GM10266 (cell line): ENCODE results near the gene C18orf32.
"Not testable (repeated sequence)": the region's sequence is repeated elsewhere in the genome, so short reads cannot be mapped to it uniquely, and the experiment has no call there.

ENCODE experiments used
- DNase-seq: peaks from one replicate; pipeline ENCODE4 v3.0.0; 2012; ENCODE audit errors: extremely low spot score
- TF ChIP-seq, protein P1 (sequence below): IDR thresholded peaks from 2 replicates; pipeline ENCODE4 v1.5.1; 2012; ENCODE audit warnings: mild to moderate bottlenecking, low read depth; ENCODE audit not compliant: control insufficient read depth, insufficient read depth; ENCODE audit errors: missing control alignments

Gene C18orf32

DNA sequence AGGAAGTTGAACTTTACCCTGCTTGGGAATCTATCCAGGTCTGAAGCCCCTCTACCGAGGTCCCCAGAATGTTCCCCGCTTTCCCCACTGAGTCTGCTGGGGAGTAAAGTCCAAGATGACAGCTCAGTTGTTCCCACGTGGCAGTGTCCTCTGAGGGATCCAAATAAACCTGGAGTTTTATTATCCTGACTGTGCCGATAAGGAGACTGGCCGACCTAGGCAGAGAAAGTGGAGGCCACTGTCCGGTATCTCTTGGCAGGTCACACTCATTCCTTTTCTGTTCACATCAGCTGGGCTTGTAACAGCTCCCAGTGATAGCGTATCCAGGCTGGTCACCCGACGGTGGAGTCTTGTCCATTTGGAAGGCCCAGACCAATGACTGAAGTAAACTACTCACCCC lies 27.5 kb upstream of the C18orf32 start:
- TF ChIP-seq, protein P1, sequence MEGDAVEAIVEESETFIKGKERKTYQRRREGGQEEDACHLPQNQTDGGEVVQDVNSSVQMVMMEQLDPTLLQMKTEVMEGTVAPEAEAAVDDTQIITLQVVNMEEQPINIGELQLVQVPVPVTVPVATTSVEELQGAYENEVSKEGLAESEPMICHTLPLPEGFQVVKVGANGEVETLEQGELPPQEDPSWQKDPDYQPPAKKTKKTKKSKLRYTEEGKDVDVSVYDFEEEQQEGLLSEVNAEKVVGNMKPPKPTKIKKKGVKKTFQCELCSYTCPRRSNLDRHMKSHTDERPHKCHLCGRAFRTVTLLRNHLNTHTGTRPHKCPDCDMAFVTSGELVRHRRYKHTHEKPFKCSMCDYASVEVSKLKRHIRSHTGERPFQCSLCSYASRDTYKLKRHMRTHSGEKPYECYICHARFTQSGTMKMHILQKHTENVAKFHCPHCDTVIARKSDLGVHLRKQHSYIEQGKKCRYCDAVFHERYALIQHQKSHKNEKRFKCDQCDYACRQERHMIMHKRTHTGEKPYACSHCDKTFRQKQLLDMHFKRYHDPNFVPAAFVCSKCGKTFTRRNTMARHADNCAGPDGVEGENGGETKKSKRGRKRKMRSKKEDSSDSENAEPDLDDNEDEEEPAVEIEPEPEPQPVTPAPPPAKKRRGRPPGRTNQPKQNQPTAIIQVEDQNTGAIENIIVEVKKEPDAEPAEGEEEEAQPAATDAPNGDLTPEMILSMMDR, result no peak

DNA sequence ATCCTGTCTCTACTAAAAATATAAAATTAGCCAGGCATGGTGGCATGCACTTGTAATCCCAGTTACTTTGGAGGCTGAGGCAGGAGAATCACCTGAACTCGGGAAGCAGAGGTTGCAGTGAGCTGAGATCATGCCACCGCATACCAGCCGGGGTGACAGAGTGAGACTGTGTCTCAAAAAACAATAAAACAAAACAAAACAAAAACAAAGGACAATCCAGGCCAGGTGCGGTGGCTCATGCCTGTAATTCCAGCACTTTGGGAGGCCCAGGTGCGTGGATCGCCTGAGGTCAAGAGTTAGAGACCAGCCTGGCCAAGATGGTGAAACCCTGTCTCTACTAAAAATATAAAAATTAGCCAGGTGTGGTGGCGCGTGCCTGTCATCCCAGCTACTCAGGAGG lies 25.8 kb upstream of the C18orf32 start:
- not testable (repeated sequence) for DNase-seq

More for the DNA sequence above, 27.5 kb upstream of the C18orf32 start:
- DNase-seq, result no peak

DNA sequence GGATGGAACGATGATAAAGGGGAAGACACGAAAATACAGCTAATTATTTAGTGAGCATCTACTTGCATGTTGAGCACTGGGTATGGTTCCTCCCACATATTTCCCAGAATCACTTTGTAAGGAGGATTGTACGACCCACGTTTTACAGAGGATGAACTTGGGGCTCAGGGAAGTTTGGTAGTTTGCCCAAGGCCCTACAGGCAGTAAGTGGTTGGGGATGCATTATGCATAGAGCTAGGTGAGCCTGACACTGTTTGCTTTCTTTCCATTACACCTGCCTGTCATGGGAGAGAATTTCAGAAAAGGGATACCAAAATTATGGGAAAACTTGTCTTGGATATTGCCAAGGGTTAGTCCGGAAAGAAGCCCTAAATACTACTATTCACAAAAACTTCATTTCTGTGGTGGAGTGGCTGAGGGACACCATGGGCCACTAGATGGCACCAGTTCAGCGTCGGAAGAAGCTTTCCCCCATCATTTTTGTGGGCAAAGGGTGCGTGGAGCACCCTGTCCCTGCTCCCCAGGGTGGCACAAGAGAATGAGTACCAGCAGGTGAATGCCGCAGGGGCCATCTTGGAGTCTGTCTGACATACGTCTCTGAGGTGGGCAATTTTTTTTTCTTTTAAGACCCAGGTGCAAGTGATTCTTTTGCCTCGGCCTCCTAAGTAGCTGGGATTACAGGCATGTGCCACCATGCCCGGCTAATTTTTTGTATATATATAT lies 23.5 kb upstream of the C18orf32 start:
- TF ChIP-seq, protein P1, result peak; percentile 77
- peak; percentile 52 for DNase-seq

DNA sequence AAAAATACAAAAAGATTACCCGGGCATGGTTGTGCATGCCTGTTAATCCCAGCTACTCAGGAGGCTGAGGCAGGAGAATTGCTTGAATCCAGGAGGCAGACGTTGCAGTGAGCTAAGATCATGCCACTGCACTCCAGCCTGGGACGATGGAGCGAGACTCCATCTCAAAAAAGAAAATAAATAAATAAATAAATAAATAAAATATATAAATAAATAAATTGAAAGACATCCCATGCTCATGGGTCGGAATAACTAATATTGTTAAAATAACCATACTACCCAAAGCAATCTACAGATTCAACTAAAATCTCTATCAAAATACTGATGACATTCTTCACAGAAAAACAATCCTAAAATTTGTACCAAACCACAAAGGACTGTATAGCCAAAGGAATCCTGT lies 19.4 kb upstream of the C18orf32 start:
- not testable (repeated sequence) for DNase-seq

DNA sequence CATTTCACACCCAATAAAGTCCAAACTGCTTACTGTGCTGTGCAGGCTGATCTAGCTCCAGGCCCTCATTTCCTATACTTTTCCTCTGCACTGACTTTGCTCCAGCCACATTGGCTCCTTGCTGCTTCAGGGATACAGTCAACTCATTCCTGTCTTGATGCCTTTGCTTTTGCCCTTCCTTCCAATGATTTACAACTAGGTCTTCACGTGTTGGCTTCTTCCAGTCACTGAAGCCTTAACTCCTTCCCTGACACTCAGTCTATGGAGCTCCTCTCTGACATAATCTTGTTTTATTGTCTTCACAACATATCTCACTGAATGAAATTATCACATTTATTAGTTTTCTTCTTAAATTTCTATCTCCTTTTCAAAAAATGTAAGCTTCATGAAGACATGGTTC lies 16.9 kb upstream of the C18orf32 start:
- no peak for DNase-seq
- TF ChIP-seq, protein P1, result no peak

DNA sequence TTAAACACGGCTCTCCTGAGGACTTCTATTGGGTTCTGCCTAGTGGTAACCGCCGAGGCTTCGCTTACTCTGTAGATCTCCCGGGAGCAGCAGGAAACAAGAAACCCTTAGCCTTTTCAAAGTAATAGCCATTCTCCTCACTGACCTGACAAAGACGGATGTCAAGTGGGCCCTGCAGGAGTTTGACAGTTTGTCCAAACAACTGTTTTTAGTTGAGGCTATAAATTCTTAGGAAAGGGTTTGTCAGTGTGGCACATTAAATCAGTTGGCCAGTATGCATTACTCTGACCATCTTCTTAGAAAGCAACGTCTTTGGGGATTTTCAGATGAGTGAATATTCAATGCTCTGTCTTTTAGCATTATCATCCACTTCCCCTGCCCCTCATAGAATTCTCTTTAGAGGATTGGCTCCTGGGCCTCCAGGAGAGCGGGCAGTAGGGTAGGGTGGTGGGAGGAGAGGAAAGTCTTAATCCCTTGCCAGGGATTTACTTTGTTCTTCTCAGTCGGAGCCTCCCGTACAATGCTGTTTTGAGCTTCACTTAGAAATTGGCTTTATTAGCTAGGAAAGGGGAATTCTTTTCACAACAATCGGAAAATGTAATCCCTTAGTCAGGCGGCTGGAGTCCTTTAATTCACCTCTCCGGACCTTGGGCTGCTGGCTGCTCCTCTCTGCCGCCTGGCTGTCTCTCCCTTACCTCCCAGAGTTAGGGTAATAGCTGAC lies 13.3 kb upstream of the C18orf32 start:
- TF ChIP-seq, protein P1, result no peak
- DNase-seq, result no peak

DNA sequence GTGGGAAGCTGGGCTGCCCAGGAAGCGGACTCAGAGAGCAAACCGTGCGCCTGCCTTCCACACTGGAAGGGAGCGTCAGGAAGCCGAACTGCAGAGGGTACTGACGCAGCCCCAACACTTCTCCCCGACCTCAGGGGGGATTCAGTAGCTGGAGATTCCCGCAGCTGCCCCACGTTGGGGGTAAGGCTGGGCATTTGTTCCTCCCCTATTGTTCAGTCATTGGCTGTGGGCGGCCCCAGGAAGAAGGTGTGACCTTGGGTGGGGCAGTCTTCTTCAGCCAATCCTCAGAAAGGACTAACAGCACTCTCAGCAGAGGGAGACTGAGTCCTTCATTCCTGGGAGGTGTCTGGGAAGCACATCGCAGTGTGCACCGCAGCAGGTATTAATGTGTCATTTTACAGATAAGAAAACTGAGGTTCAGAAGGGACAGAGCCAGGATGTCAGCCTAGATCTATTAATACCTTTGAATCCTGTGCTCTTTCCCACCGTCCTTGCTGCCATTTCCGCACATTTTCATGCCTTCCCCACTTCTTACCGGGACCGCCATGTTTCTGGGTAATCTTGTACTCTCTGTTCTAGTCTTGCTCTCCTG lies 12.1 kb upstream of the C18orf32 start:
- no peak for DNase-seq
- TF ChIP-seq, protein P1, result no peak

DNA sequence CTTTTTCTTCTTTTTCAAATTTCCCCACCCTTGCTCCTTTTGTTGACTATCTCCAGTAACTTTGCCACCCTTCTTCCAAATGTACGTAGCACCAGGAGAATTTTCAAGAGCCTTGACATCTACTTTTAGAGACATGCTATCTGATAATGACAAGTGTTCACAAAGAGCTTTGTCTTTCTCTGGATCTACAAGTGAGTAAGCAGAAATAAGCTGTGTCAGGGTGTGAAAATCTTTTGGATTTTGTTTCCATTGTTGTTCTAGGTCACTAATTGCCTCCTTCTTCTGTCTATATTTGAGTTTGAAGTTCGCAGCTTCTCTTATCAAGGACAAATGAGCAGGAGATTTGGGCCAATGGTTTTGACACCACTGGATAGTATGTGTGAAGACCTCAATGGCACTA lies 8.4 kb upstream of the C18orf32 start:
- TF ChIP-seq, protein P1, result no peak
- DNase-seq, result no peak
